Fibroblast of gingiva (primary cell): ENCODE measurements around the gene SMCO2.
A peak's percentile ranks its signal among the peaks of the same experiment; 100 is the strongest.
"Not testable (repeated sequence)": the region's sequence is repeated elsewhere in the genome, so short reads cannot be mapped to it uniquely, and the experiment has no call there.

ENCODE experiments used
- DNase-seq: peaks from one replicate; pipeline ENCODE4 v3.0.0-alpha.2; 2011; ENCODE audit warnings: low read depth

The SMCO2 gene

DNA sequence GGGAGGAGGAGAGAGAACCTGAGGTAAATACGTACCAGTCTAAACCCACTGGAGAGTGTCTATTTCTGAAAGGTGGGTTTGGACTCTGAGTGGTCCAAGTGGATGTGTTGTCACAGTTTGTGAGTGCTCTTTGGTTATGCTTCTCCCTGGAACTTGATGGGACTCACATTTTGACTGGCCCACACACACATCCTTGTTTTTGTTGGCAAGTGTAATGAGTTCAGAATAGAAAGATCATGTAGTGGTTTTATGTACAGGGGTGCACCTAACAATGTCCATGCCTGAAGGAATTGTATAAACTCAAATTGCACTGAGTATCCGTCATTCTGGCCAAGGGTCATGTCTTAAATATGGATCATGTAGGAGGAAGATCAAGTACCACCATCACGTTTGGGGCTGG, 82.3 kb downstream of the SMCO2 start:
- DNase-seq: no peak

- DNase-seq: no peak
Measured at GRCh38 chr12:27530157-27530922, 83.8 kb downstream of the SMCO2 start.

DNA sequence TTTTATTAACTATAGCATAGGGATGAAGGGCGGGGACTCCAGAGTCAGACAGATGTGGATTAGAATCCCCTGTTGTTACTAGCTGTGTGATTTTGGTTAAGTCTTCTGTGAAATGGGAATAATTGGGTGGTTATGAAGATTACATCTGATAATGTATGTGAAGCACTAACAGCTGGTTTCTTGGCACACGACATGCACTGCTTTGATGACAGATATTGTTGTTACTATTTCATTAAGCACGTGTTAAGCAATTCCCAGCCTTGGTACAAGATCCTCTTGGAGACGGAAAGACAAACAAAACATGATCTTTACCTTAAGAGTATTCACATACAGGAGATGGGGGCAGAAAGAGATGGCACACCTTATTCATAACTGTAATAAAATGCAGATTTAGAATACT, 85.4 kb downstream of the SMCO2 start:
- peak; percentile 43 for DNase-seq

- no peak for DNase-seq
Measured at GRCh38 chr12:27534060-27534764, 87.7 kb downstream of the SMCO2 start.

DNA sequence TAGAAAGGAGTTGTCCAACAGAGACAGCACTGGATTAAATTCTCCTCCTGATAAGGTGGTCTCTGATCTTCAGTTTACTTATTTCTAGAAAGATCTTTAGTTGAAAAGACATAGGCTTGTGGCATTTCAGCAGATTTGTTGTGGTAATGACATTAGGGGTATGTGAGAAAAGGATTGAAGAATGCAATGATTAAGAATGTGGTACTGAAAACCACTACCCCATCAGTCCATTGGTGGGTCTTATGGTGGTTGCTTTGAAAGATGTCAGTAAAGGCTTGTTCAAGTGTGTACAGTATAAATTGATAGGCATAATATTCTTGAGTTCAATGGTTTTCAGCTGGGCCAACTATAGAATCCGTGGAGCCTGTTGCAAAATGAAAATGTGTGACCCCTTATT, 88.2 kb downstream of the SMCO2 start:
- no peak for DNase-seq

- DNase-seq: no peak
Measured at GRCh38 chr12:27535318-27535717, 88.8 kb downstream of the SMCO2 start.

DNA sequence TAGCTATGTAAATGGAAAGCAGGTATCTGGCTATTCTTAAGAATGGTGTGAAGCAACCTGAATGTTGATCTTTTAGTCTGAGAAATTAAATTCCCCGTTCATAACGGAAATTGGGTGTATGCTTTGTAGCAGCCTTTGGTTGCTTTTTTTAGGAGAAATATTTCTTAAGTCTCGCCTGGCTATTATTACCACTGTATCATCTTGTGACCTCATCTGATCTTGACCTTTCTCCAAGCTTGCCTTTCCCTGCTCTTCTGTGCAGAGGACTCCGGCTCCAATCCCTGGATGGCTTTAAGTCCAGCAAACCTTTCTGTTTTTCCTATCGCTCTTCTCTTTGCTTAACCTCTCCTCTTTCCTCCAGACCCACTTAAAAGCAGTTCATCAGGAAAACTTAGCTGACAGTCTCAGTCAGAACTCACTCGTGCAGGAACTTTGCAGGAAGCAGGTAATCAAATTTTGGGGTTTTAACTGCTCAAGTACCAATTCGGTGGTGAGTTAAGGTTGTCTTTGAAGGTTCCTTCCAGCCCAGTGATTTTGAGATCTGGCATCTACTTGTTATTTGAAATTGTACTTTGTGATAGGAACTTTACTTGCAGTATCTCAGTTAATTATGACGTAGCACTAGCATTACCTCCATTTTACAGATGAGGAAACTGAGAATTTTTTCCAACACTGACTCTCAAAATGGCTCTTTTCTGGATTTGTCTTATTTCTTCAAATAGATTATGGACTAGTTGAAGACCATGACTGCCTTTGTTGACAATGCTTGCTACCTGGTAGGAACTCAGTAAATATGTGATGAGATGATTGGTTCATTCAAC, 91.5 kb downstream of the SMCO2 start:
- DNase-seq: no peak

DNA sequence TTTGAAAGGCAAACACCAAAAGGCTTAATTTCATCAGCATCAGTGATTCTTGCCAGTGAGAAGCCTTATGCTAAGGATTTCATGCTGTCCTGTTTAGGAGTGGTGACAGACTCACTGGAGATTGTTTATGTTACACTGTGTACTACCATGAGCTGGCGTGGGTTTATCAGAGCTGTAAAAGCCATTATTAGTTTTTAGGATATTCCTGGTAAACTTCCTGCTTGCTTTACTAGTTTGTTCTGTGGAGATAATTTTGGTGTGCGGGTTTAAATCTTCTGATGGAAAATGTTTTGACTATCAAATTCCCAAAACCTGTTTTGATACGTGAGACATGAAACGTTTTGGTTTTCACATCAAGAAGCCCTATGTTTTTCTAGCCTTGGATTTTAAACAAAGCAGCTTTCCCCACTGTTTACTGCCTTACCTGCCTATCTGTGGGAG, 92.7 kb downstream of the SMCO2 start:
- DNase-seq: peak; percentile 66

- no peak for DNase-seq
Measured at GRCh38 chr12:27541031-27541719, 94.6 kb downstream of the SMCO2 start.

DNA sequence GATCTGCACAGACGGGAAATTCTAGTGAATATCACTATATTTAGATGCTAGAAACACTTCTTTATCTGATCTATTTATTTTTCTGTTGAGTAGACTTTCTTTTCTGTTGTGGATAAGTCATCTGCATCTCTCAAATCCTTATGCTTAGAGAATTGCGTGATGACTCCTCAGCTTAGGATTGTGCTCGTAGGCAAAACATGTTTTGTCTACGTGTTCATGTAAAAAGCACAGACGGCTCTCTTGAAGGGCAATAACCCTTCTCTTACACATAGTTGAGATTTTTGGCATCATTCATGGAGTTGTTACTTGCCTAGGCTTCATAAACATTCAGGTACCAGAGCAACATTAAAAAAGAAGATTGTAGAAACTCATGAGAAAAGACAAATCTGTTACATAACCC, 96.1 kb downstream of the SMCO2 start:
- peak; percentile 58 for DNase-seq

DNA sequence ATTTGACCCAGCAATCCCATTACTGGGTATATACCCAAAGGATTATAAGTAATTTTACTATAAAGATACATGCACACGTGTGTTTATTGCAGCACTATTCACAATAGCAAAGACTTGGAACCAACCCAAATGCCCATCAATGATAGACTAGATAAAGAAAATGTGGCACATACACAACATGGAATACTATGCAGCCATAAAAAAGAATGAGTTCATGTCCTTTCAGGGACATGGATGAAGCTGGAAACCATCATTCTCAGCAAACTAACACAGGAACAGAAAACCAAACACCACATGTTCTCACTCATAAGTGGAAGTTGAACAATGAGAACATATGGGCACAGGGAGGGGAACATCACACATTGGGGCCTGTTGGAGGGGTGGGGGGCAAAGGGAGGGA, 98.3 kb downstream of the SMCO2 start:
- DNase-seq: not testable (repeated sequence)

DNA sequence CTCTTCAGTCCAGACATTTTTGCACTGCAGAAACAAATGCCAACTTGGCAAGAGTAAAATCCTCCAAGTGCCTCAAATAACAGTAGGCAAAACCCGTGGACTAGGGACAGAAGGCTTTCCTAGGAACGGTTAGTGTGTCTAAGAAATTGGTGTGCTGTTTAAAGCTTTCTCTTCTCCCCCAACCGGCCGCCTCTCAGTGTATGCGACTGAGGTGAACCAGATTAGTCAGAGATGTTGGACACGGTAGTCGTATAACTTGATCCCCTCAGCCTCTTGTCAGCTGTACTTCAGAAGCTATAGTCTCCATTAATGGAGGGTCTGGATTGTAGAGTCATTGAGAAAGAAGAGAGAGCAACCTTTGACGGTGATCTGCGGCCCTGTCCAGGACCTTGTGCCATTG, 99.1 kb downstream of the SMCO2 start:
- DNase-seq: no peak

DNA sequence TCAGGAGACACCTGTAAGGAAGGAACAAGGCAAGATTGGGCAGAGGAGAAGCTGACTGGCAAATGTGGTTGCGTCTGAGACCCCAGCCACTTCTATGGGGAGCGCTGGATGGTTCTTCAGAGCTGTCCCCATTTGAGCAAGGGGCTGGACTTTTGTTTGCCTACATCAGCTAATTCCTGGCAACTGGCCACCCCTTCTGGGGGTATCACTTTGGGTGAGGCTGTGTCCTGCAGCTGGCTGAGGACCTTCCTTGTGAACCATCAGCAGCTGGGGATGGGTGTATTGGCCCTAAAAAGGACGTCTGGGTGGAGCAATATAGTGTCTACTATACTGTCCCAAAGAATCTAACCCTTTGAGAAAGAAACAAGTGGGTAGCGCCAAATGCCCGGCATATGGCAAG, 101.1 kb downstream of the SMCO2 start:
- no peak for DNase-seq

DNA sequence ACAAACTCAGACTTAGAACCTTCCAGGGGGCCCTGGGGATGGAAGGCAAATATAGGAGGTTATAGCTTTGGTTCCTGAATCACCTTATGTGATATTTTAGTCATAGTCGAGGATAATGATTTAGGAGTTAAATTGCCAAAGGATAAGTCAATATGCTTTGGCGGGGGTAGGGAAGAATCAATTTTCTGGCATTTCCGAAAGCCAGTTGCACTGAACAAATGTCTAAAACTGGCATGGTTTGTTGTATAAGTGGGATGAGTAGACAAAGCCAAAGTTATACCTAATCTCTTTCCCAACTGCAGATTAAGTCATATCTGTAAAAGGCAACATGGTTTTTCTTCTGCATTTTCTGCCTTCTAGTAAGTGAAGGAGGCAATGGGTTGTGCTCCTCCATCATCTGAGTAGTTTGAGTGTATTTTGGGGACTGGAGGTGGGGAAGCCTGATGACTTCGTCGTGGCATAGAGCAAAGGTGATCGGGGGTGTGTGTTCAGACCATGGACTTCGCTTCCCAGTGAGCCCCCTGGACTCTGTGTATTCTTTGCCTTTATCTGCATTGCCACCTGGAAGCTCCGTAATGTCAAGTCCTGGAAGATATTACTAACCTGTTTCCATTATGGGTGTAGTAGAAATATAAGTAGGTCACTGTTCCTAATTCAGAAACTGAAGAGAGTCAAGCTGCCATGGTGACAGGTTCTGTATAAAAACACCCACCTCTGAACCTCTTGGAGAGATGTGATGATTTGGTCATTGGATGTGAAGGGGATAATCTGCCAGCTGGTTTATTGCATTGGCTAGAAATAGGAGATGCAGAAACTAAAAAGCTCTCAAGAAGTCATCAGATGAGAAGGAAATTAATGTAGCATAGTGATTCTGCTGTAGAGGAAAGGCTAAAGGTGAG, 102.0 kb downstream of the SMCO2 start:
- no peak for DNase-seq

GRCh38 chr12:27549236-27549800, 102.8 kb downstream of the SMCO2 start:
- DNase-seq: peak; percentile 78

GRCh38 chr12:27549801-27550652, 103.5 kb downstream of the SMCO2 start:
- peak; percentile 94 for DNase-seq

- no peak for DNase-seq
Measured at GRCh38 chr12:27550653-27550975, 104.1 kb downstream of the SMCO2 start.

DNA sequence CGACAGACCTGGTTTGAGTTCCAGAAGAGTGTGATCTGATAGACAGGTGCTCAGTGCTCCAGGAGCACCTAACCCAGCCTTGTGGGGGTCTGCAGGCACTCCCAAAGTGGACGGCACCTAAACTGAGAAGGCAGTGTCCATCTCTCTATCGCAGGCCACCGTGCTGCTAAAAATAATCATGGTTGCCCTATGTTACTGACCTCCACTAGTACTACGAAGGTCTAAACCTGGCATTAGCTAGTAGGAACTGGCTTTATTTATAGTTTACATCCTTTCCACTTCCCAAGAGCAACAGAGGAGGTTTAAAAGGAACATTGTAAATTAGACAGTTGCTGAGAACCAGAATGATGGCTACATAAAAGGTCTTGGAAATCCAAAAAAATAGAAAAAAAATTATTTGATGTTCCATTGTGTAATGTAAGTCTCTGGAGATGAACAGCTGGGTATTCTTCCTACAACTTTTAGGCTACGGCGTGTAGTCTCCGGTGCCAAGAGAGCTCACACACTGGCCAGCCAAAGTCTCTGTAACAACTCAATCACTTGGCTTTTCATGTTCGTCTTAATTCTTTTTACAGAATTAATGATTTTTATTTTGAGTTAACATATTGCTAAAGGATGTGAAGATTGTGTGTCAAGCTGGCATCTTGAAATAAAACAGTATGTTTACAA, 104.8 kb downstream of the SMCO2 start:
- no peak for DNase-seq
